DOHH2 (cell line): ENCODE measurements around the gene IL17D.

Experiments
- CTCF ChIP-seq: fragments of 200-600 bp; sonication (generic); IDR thresholded peaks from one replicate; pipeline ENCODE4 v1.5.1; 2014; ENCODE audit warnings: antibody characterized with exemption, mild to moderate bottlenecking, low read depth, low read length; ENCODE audit not compliant: poor library complexity, severe bottlenecking
- EZH2phosphoT487 ChIP-seq: fragments of 200-600 bp; sonication (generic); IDR thresholded peaks from 2 replicates; pipeline ENCODE4 v1.6.1; 2017; ENCODE audit warnings: borderline replicate concordance, mild to moderate bottlenecking, antibody characterized with exemption, low read length, moderate library complexity, mixed read lengths

- TF ChIP-seq CTCF: no peak
- TF ChIP-seq EZH2phosphoT487: no peak
These were observed 11.9 kb upstream of the IL17D start for GRCh38 chr13:20691616-20692015.
